Stimulated activated naive CD8-positive, alpha-beta T cell treated with anti-CD3 and anti-CD28 coated beads, Interleukin-15, Interleukin-2, amounts not matched to agents 100 ng/mL and 50 ng/mL, for 24 hours (primary cell): ENCODE measurements around the gene SNRNP70.

Source experiments
- H3K27ac Mint-ChIP-seq: one replicate; pipeline ENCODE4 v1.8.0; 2021; ENCODE audit warnings: mild to moderate bottlenecking, mixed read lengths
- H3K27me3 Mint-ChIP-seq: one replicate; pipeline ENCODE4 v1.8.0; 2021; ENCODE audit warnings: mixed read lengths
- H3K36me3 Mint-ChIP-seq: one replicate; pipeline ENCODE4 v1.8.0; 2021; ENCODE audit warnings: low read depth, mixed read lengths
- H3K4me1 Mint-ChIP-seq: one replicate; pipeline ENCODE4 v1.8.0; 2021; ENCODE audit warnings: low read depth, mixed read lengths
- H3K4me3 Mint-ChIP-seq: one replicate; pipeline ENCODE4 v1.8.0; 2021; ENCODE audit warnings: mild to moderate bottlenecking, mixed read lengths
- H3K9me3 Mint-ChIP-seq: one replicate; pipeline ENCODE4 v1.8.0; 2021; ENCODE audit warnings: mixed read lengths

SNRNP70 gene

GRCh38 chr19:49104229-49104864 is 19.1 kb downstream of the SNRNP70 start:
- H3K4me3 Mint-ChIP-seq: no peak overlapping the region
- H3K27me3 Mint-ChIP-seq: no peaks in the 10 kb centered on the region
- no peaks in the 10 kb centered on the region for H3K4me1 Mint-ChIP-seq
- H3K9me3 Mint-ChIP-seq: no peaks in the 10 kb centered on the region
- H3K27ac Mint-ChIP-seq: no peak overlapping the region
- peaks cover 53% of the 10 kb centered on the region for H3K36me3 Mint-ChIP-seq

- Mint-ChIP-seq H3K4me3 (no peak overlapping the region), H3K9me3 (no peaks in the 10 kb centered on the region), H3K4me1 (no peaks in the 10 kb centered on the region), H3K36me3 (peaks cover 40% of the 10 kb centered on the region), H3K27me3 (no peaks in the 10 kb centered on the region), H3K27ac (peak overlapping the region; percentile 38)
Measured at GRCh38 chr19:49106648-49107135, 21.4 kb downstream of the SNRNP70 start.

- Mint-ChIP-seq H3K36me3 (peaks cover 36% of the 10 kb centered on the region), H3K4me1 (no peaks in the 10 kb centered on the region), H3K27me3 (no peaks in the 10 kb centered on the region), H3K4me3 (no peak overlapping the region), H3K9me3 (no peaks in the 10 kb centered on the region), H3K27ac (no peak overlapping the region)
Measured at GRCh38 chr19:49107625-49108459, 22.6 kb downstream of the SNRNP70 start.

- H3K36me3 Mint-ChIP-seq: peaks cover 36% of the 10 kb centered on the region
- no peaks in the 10 kb centered on the region for H3K27me3 Mint-ChIP-seq
- no peaks in the 10 kb centered on the region for H3K9me3 Mint-ChIP-seq
- peaks cover 9% of the 10 kb centered on the region for H3K4me1 Mint-ChIP-seq
- H3K27ac Mint-ChIP-seq: no peak overlapping the region
- no peak overlapping the region for H3K4me3 Mint-ChIP-seq
Measured at GRCh38 chr19:49109051-49109450, 23.8 kb downstream of the SNRNP70 start.

- Mint-ChIP-seq H3K9me3 (no peaks in the 10 kb centered on the region), H3K36me3 (peaks cover 34% of the 10 kb centered on the region), H3K27ac (no peak overlapping the region), H3K4me1 (peaks cover 9% of the 10 kb centered on the region), H3K4me3 (no peak overlapping the region), H3K27me3 (no peaks in the 10 kb centered on the region)
Measured at GRCh38 chr19:49109569-49110233, 24.4 kb downstream of the SNRNP70 start.

GRCh38 chr19:49110567-49110966 is 25.3 kb downstream of the SNRNP70 start:
- H3K4me3 Mint-ChIP-seq: no peak overlapping the region
- no peak overlapping the region for H3K27ac Mint-ChIP-seq
- H3K36me3 Mint-ChIP-seq: peaks cover 28% of the 10 kb centered on the region
- no peaks in the 10 kb centered on the region for H3K9me3 Mint-ChIP-seq
- H3K4me1 Mint-ChIP-seq: peaks cover 13% of the 10 kb centered on the region
- H3K27me3 Mint-ChIP-seq: no peaks in the 10 kb centered on the region

GRCh38 chr19:49111218-49111998 is 26.2 kb downstream of the SNRNP70 start:
- H3K9me3 Mint-ChIP-seq: no peaks in the 10 kb centered on the region
- H3K36me3 Mint-ChIP-seq: peaks cover 24% of the 10 kb centered on the region
- no peaks in the 10 kb centered on the region for H3K27me3 Mint-ChIP-seq
- H3K4me1 Mint-ChIP-seq: peaks cover 13% of the 10 kb centered on the region
- H3K4me3 Mint-ChIP-seq: no peak overlapping the region
- no peak overlapping the region for H3K27ac Mint-ChIP-seq

- Mint-ChIP-seq H3K27ac (no peak within 1 kb of the TSS), H3K9me3 (no peaks in the 10 kb centered on the region), H3K4me3 (peak within 1 kb of the TSS; percentile 80), H3K4me1 (peaks cover 29% of the 10 kb centered on the region), H3K27me3 (no peaks in the 10 kb centered on the region), H3K36me3 (peaks cover 6% of the 10 kb centered on the region)
Measured at GRCh38 chr19:49113762-49114629, 28.7 kb downstream of the SNRNP70 start, which contains the start of gene LIN7B. TSS of gene LIN7B (plus strand) at chr19:49114370. CDS start at chr19:49114405, 35 bp downstream.

GRCh38 chr19:49114630-49115363 is 29.5 kb downstream of the SNRNP70 start:
- Mint-ChIP-seq H3K36me3 (no peaks in the 10 kb centered on the region), H3K4me1 (peaks cover 29% of the 10 kb centered on the region), H3K27ac (no peak overlapping the region), H3K4me3 (peak overlapping the region; percentile 80), H3K27me3 (no peaks in the 10 kb centered on the region), H3K9me3 (no peaks in the 10 kb centered on the region)

- Mint-ChIP-seq H3K9me3 (no peaks in the 10 kb centered on the region), H3K27ac (no peak overlapping the region), H3K27me3 (peaks cover 9% of the 10 kb centered on the region), H3K4me1 (peaks cover 37% of the 10 kb centered on the region), H3K36me3 (no peaks in the 10 kb centered on the region), H3K4me3 (no peak overlapping the region)
Measured at GRCh38 chr19:49116544-49116943, 31.3 kb downstream of the SNRNP70 start.

- peak overlapping the region; percentile 85 for H3K27ac Mint-ChIP-seq
- H3K4me3 Mint-ChIP-seq: peak overlapping the region; percentile 87
Measured at GRCh38 chr19:49117677-49118564, 32.7 kb downstream of the SNRNP70 start.

GRCh38 chr19:49118565-49119410 is 33.5 kb downstream of the SNRNP70 start, which contains the start of gene C19orf73:
TSS of gene C19orf73 (minus strand) at chr19:49119143. CDS start at chr19:49119022, 121 bp downstream.
- Mint-ChIP-seq H3K4me3 (peak within 1 kb of the TSS; percentile 87), H3K27ac (peak within 1 kb of the TSS; percentile 85), H3K9me3 (no peaks in the 10 kb centered on the region), H3K36me3 (no peaks in the 10 kb centered on the region), H3K27me3 (peaks cover 9% of the 10 kb centered on the region), H3K4me1 (peaks cover 31% of the 10 kb centered on the region)

More at GRCh38 chr19:49117677-49118564, 32.7 kb downstream of the SNRNP70 start:
- H3K27me3 Mint-ChIP-seq: peaks cover 9% of the 10 kb centered on the region
- no peaks in the 10 kb centered on the region for H3K36me3 Mint-ChIP-seq
- H3K4me1 Mint-ChIP-seq: peaks cover 37% of the 10 kb centered on the region
- no peaks in the 10 kb centered on the region for H3K9me3 Mint-ChIP-seq
